Lung (tissue), 12 donors: ENCODE results near the gene SHISA5. TPM values are rescaled to one million over a fixed set of nuclear protein-coding genes. Genes with fewer than 3 reads are reported as not detected.

Experiments
- ATAC-seq: fragments of 200-7000 bp; cut with Tn5 transposase; one replicate; pipeline ENCODE4 v1.9.1; 2020; ENCODE audit warnings: moderate number of reproducible peaks; ENCODE audit not compliant: insufficient read depth, low FRiP score
- DNase-seq, 3 donors: peaks; one replicate each; pipeline ENCODE4 v3.0.0-alpha.2; 2013 to 2017
- H3K27ac ChIP-seq, 2 donors: one replicate each; pipeline ENCODE4 v1.5.1; 2013; ENCODE audit warnings: mild to moderate bottlenecking in 2 of 2, moderate library complexity in 2 of 2, control low read depth in 1 of 2, inconsistent platforms in 1 of 2, low read depth in 1 of 2, low read length in 1 of 2
- H3K27me3 ChIP-seq, 3 donors: one replicate each; pipeline ENCODE4 v1.5.1; 2013; ENCODE audit warnings: low read length in 2 of 3; ENCODE audit not compliant: control insufficient read depth in 3 of 3, insufficient read depth in 3 of 3
- H3K36me3 ChIP-seq, 4 donors: one replicate each; pipeline ENCODE4 v1.5.1; 2013; ENCODE audit warnings: low read length in 4 of 4, mild to moderate bottlenecking in 1 of 4, moderate library complexity in 1 of 4; ENCODE audit not compliant: control insufficient read depth in 4 of 4, insufficient read depth in 4 of 4
- H3K4me1 ChIP-seq, 5 donors: one replicate each; pipeline ENCODE4 v1.5.1; 2013; ENCODE audit warnings: low read length in 5 of 5, mild to moderate bottlenecking in 2 of 5, moderate library complexity in 1 of 5; ENCODE audit not compliant: control insufficient read depth in 5 of 5, insufficient read depth in 5 of 5
- H3K4me3 ChIP-seq: one replicate; pipeline ENCODE4 v1.5.1; 2013; ENCODE audit warnings: mild to moderate bottlenecking, control low read depth, moderate library complexity
- H3K9ac ChIP-seq, 2 donors: one replicate each; pipeline ENCODE4 v1.5.1; 2013; ENCODE audit warnings: low read length in 2 of 2, control low read depth in 1 of 2; ENCODE audit not compliant: insufficient read depth in 1 of 2
- H3K9me3 ChIP-seq, 4 donors: one replicate each; pipeline ENCODE4 v1.5.1; 2013; ENCODE audit warnings: low read length in 3 of 4, mild to moderate bottlenecking in 1 of 4, moderate library complexity in 1 of 4; ENCODE audit not compliant: control insufficient read depth in 4 of 4, insufficient read depth in 3 of 4
- CTCF ChIP-seq: IDR thresholded peaks from 2 replicates; pipeline ENCODE4 v1.5.1; 2012; ENCODE audit warnings: mild to moderate bottlenecking; ENCODE audit errors: control extremely low read depth, extremely low read depth
- WGBS, 2 donors: extraction: QIAGEN DNeasy Blood & Tissue Kit; methylation state at CpG; one replicate each; pipeline ENCODE4 v1.1.7; 2013; 5-methylcytosine and 5-hydroxymethylcytosine counted together
- polyA plus RNA-seq, 2 donors: library from polyadenylated mRNA; stranded (reverse); fragments of 200-250 nt; gene quantifications; one replicate each; pipeline ENCODE4 v1.2.1, GENCODE V29; 2013
- total RNA-seq, 2 donors: library from RNA; depleted of rRNA in 1 of 2; stranded (reverse); fragments of >200 nt in 1 of 2; gene quantifications; one replicate each; pipeline ENCODE4 v1.2.1, GENCODE V29; 2014 to 2021
- donor health status: control.
- donor health status: control.
- donor health status: Bipolar disorder and iron deficiency.
- donor health status: healthy.
- donor health status: DM: yes; HTN: yes; CAD: no.

SHISA5 gene
- total and polyA plus RNA-seq, 4 donors = 70.5 to 184 (median 131) TPM

- H3K36me3 ChIP-seq = peaks cover 0 to 18% (median 14%) of the 10 kb centered on the region in 4 donors
- peaks cover 0 to 49% (median 22%) of the 10 kb centered on the region in 5 donors for H3K4me1 ChIP-seq
- peak overlapping the region; percentile 89 to 95 for H3K27ac ChIP-seq
- H3K9ac ChIP-seq = peak overlapping the region in 1 of 2 donors; percentile 46
- 0 to 1% methylated on average over 52 to 86 of the region's 86 CpGs for WGBS, 2 donors
- DNase-seq = peak; percentile 51 to 77 (median 67)
- ATAC-seq = peak; percentile 46
- TF ChIP-seq CTCF = no peak
- peak overlapping the region; percentile 57 for H3K4me3 ChIP-seq
- H3K27me3 ChIP-seq = no peaks in the 10 kb centered on the region
- H3K9me3 ChIP-seq = no peaks in the 10 kb centered on the region
Observed at GRCh38 chr3:48429317-48429959, 74.5 kb downstream of the SHISA5 start.

- 4 to 9% methylated on average over 34 to 60 of the region's 60 CpGs for WGBS, 2 donors
- ATAC-seq = peak; percentile 6
- H3K4me1 ChIP-seq = peaks cover 0 to 49% (median 24%) of the 10 kb centered on the region in 5 donors
- H3K36me3 ChIP-seq = peaks cover 0 to 18% (median 15%) of the 10 kb centered on the region in 4 donors
- TF ChIP-seq CTCF = no peak
- no peaks in the 10 kb centered on the region for H3K9me3 ChIP-seq
- peak overlapping the region; percentile 57 for H3K4me3 ChIP-seq
- H3K27ac ChIP-seq = peak overlapping the region; percentile 89 to 95
- peak; percentile 80 to 82 (median 82) for DNase-seq
- H3K9ac ChIP-seq = peak overlapping the region; percentile 3 to 75
- H3K27me3 ChIP-seq = no peaks in the 10 kb centered on the region
Observed at GRCh38 chr3:48428572-48429316, 75.2 kb downstream of the SHISA5 start.

GRCh38 chr3:48428088-48428571 is 75.8 kb downstream of the SHISA5 start:
- ATAC-seq = no peak
- H3K36me3 ChIP-seq = peaks cover 0 to 16% (median 11%) of the 10 kb centered on the region in 4 donors
- DNase-seq = peak in 1 of 3 donors; percentile 10
- H3K9ac ChIP-seq = peak overlapping the region; percentile 3 to 75
- H3K9me3 ChIP-seq = no peaks in the 10 kb centered on the region
- H3K4me3 ChIP-seq = no peak overlapping the region
- TF ChIP-seq CTCF = no peak
- H3K4me1 ChIP-seq = peaks cover 0 to 49% (median 24%) of the 10 kb centered on the region in 5 donors
- H3K27ac ChIP-seq = peak overlapping the region; percentile 42 to 95
- no peaks in the 10 kb centered on the region for H3K27me3 ChIP-seq
- 61 to 81% methylated on average over 7 of the region's 7 CpGs for WGBS, 2 donors
